BE2C (cell line): ENCODE results near the gene PITPNC1.
"Not testable (repeated sequence)": the region's sequence is repeated elsewhere in the genome, so short reads cannot be mapped to it uniquely, and the experiment has no call there.

Source experiments
- DNase-seq: peaks from one replicate; pipeline ENCODE4 v3.0.0-alpha.2; 2020
- H3K27me3 ChIP-seq: fragments of 250-450 bp; sonication (Bioruptor Pico); 2 replicates; pipeline ENCODE4 v1.5.1; 2020; ENCODE audit warnings: mild to moderate bottlenecking
- H3K36me3 ChIP-seq: fragments of 250-450 bp; sonication (Bioruptor Pico); 2 replicates; pipeline ENCODE4 v1.5.1; 2020; ENCODE audit warnings: mild to moderate bottlenecking
- H3K4me1 ChIP-seq: fragments of 250-450 bp; sonication (Bioruptor Pico); 2 replicates; pipeline ENCODE4 v1.5.1; 2020
- H3K4me3 ChIP-seq: 2 replicates; pipeline ENCODE4 v1.5.1; 2011; ENCODE audit warnings: low read depth, low read length
- H3K9me3 ChIP-seq: fragments of 250-450 bp; sonication (Bioruptor Pico); 2 replicates; pipeline ENCODE4 v1.5.1; 2020
- CTCF ChIP-seq: IDR thresholded peaks from 2 replicates; pipeline ENCODE4 v1.5.1; 2012; ENCODE audit warnings: mild to moderate bottlenecking, low read depth, low read length

PITPNC1 gene

DNA sequence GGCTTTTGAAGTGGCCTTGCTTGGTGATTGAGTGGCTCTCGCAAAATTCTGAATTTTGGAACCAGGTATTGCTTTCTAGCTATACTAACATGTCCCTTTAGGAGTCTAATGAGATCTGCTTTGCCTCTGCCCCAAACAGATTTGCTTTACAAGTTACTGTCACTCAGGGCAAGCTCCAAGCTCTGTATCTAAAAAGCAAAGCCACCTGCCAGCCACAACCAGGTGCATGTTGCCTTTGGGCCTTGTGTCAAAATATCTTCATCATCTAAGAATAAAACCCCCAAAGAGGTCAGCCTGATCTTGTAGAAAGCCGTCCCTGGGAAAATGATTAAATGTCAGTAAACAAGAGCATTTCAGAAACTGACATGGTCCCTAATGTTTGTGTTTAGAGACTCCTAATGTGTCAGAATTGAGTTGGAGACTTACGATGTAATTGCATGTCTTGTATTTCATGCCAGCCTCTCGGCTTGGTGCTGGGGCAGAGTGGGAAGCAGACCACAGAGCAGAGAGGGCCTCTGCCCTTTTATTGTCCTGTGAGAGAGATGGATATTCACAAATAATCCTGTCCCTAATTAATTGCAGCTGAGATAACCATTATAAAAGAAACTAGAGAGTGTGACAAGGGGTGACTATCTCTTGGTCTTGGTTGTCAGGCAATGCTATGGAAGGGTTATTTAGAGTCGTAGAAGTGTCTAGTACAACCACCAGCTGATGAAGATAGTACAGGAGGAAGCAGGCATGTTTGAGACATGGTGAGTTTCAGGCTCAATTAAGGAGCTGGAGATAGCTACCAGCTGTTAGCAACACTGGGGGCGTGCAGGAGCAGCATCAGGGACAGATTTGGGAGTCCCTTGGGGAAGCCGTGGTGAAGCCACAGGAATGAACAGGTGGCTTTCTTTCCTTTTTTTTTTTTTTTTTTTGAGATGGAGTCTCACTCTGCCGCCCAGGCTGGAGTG is 90.7 kb downstream of the PITPNC1 start:
- Histone ChIP-seq H3K4me3 (no peak overlapping the region), H3K9me3 (no peaks in the 10 kb centered on the region), H3K4me1 (no peaks in the 10 kb centered on the region), H3K36me3 (no peaks in the 10 kb centered on the region), H3K27me3 (no peaks in the 10 kb centered on the region)
- DNase-seq, result peak; percentile 29
- TF ChIP-seq CTCF, result no peak

GRCh38 chr17:67469208-67469980 is 92.3 kb downstream of the PITPNC1 start:
- peak; percentile 49 for DNase-seq
- H3K4me3 ChIP-seq, result no peak overlapping the region
- no peak for TF ChIP-seq CTCF
- no peaks in the 10 kb centered on the region for H3K9me3 ChIP-seq
- no peaks in the 10 kb centered on the region for H3K4me1 ChIP-seq
- no peaks in the 10 kb centered on the region for H3K36me3 ChIP-seq
- H3K27me3 ChIP-seq, result no peaks in the 10 kb centered on the region

DNA sequence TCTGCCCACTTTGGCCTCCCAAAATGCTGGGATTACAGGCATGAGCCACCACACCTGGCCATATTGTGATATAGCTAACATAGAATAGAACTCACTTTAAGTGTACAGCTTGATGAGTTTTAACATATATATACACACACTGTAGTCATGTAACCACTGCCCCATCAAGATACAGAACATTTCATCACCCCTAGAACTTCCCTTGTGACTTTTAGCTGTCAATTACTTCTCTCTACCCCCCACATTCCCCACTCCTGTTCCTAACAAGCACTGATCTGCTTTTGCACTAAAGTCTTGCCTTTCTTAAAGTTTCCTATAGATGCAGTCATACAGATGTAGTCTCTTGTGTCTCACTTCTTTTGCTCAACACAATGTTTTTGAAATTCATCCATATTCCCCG is 93.1 kb downstream of the PITPNC1 start:
- H3K4me1 ChIP-seq, result peaks cover 4% of the 10 kb centered on the region
- no peak for DNase-seq
- H3K4me3 ChIP-seq, result no peak overlapping the region
- no peaks in the 10 kb centered on the region for H3K36me3 ChIP-seq
- no peaks in the 10 kb centered on the region for H3K9me3 ChIP-seq
- no peaks in the 10 kb centered on the region for H3K27me3 ChIP-seq
- TF ChIP-seq CTCF, result no peak

DNA sequence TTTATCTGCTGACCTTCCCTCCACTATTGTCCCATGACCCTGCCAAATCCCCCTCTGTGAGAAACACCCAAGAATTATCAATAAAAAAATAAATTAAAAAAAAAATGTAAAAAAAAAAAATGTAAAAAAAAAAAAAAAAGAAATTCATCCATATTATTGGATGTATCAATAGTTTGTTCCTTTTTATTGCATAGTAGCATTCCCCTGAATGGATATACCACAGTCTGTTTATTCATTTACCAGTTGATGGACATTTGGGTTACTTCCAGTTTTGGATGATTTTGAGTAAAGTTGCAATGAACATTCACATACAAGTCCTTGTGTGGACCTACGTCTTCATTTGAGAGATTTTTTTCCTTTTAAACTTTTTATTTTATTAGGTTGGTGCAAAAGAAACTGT is 94.0 kb downstream of the PITPNC1 start:
- DNase-seq, result no peak
- H3K9me3 ChIP-seq, result no peaks in the 10 kb centered on the region
- no peak for TF ChIP-seq CTCF
- no peaks in the 10 kb centered on the region for H3K27me3 ChIP-seq
- H3K4me1 ChIP-seq, result peaks cover 9% of the 10 kb centered on the region
- H3K36me3 ChIP-seq, result no peaks in the 10 kb centered on the region
- no peak overlapping the region for H3K4me3 ChIP-seq

DNA sequence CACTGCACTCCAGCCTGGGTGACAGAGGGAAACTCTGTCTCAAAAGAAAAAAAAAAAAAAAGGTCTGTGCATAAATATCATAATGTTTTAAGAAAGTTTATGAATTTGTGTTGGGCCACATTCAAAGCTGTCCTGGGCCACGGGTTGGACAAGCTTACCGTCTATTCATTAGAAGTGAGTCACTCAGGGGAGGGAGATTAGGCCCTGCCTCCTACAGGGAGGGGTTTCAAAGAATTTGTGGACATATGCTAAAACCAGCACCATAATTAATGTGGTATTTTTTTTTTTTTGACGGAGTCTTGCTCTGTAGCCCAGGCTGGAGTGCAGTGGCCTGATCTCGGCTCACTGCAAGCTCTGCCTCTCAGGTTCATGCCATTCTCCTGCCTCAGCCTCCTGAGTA is 95.5 kb downstream of the PITPNC1 start:
- H3K27me3 ChIP-seq, H3K4me1 ChIP-seq, H3K36me3 ChIP-seq, H3K4me3 ChIP-seq, H3K9me3 ChIP-seq, DNase-seq: not testable (repeated sequence)

DNA sequence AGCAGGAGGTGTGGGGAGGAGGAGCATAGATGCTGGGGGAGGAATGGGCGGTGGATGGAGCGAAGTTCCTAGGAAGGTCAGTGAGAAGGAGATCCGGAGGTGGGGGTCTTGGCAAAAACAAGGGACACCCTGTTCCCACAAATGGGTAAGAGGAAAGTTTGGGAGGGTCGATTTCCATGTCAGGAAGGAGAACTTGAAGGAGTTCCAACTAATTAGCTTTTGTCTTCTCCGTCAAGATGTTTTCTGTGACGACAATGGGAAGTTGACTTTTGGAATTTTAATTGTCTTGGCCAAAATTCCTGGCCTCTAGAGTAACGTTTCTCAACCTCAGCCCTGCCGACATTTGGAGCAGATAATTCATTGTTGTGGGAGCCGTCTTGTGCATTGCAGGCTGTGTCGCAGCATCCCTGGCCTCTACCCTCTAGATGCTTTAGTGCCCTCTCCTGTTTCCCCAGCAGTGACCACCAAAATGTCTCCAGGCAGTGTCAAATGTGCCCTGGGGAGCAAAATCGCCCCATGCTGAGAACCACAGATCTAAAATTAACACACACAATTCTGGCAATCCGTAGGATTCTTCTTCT is 97.1 kb downstream of the PITPNC1 start:
- H3K4me1 ChIP-seq, result peaks cover 9% of the 10 kb centered on the region
- H3K9me3 ChIP-seq, result no peaks in the 10 kb centered on the region
- DNase-seq, result no peak
- no peaks in the 10 kb centered on the region for H3K36me3 ChIP-seq
- H3K4me3 ChIP-seq, result no peak overlapping the region
- no peaks in the 10 kb centered on the region for H3K27me3 ChIP-seq
- no peak for TF ChIP-seq CTCF
